22Rv1 (cell line): ENCODE measurements around the gene BABAM2.

Source experiments
- CTCF ChIP-seq: fragments of 450-650 bp; IDR thresholded peaks from 2 replicates; pipeline ENCODE4 v1.5.1; 2017; ENCODE audit warnings: mild to moderate bottlenecking
- ZFX ChIP-seq: fragments of 450-650 bp; IDR thresholded peaks from 2 replicates; pipeline ENCODE4 v1.6.1; 2017; ENCODE audit warnings: antibody characterized with exemption, borderline replicate concordance

- TF ChIP-seq CTCF (no peak), ZFX (no peak)
Measured at GRCh38 chr2:28263690-28264089, 373.2 kb downstream of the BABAM2 start.
